HG03575 (cell line): Measurements from ENCODE around the gene NDOR1.
"Not testable (repeated sequence)": the region's sequence is repeated elsewhere in the genome, so short reads cannot be mapped to it uniquely, and the experiment has no call there.

Experiments
- ATAC-seq: cut with Tn5 transposase; IDR thresholded peaks from one replicate; pipeline ENCODE4 v1.9.1; 2021; ENCODE audit not compliant: unreplicated experiment, insufficient number of reproducible peaks, low FRiP score; ENCODE audit errors: extremely low read depth

Gene NDOR1

GRCh38 chr9:137250329-137251193, 45.1 kb downstream of the NDOR1 start:
- no peak for ATAC-seq

DNA sequence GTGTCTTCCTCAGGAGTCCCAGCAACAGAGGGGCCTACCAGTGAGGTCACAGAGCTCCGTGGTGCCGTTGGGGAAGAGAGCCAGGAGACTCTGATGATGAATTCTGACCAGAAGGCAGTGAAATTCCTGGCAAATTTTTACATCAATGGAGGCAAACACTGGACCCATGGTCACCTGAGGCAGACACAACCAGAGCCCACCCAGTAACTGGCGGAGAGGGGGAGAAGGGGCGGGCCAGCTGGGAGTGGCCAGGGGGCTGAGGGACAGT, 45.6 kb downstream of the NDOR1 start, which contains the start of gene STPG3:
TSS of gene STPG3 (plus strand) at position 93 of the 268 bp plus-strand sequence. CDS start at position 94, 1 bp downstream.
- no peak for ATAC-seq

DNA sequence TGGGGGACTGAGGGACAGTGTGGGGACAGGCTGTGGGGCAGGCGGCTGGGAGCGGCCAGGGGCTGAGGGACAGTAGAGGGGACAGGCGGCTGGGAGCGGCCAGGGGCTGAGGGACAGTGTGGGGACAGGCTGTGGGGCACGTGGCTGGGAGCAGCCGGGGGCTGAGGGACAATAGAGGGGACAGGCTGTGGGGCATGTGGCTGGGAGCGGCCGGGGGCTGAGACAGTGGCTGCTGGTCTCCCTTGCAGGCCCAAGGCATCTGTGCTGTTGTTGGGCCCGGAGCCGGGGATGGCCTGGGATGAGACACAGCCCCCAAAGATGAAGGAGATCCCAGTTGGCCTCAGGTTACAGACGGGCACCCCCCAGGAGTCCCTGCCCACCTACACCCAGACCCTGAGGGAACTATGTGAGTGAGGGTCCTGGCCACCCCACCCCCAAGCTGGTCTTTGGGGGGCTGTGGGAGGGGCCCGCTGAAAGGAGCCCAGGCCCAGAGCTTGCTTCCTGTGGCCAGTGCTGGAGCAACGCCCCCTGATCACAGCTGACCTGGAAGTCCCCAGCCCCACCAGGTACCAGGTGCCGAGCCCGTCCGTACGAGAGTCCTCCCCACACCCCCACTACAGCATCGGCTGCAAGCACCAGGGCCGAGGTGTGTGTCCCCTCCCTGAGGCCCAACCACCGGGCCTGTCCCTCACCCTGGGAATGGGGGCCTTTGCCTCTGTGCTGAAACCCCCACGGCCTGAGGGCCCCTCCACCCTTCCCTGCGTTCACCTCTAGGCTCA, 46.2 kb downstream of the NDOR1 start:
- no peak for ATAC-seq

GRCh38 chr9:137252555-137253506, 47.3 kb downstream of the NDOR1 start:
- ATAC-seq, result no peak

- no peak for ATAC-seq
These were observed 48.5 kb downstream of the NDOR1 start for GRCh38 chr9:137253717-137254623.

GRCh38 chr9:137254624-137255447, 49.3 kb downstream of the NDOR1 start, which contains the start of gene NELFB:
NELFB (plus strand) TSS chr9:137255327.
- ATAC-seq, result no peak

DNA sequence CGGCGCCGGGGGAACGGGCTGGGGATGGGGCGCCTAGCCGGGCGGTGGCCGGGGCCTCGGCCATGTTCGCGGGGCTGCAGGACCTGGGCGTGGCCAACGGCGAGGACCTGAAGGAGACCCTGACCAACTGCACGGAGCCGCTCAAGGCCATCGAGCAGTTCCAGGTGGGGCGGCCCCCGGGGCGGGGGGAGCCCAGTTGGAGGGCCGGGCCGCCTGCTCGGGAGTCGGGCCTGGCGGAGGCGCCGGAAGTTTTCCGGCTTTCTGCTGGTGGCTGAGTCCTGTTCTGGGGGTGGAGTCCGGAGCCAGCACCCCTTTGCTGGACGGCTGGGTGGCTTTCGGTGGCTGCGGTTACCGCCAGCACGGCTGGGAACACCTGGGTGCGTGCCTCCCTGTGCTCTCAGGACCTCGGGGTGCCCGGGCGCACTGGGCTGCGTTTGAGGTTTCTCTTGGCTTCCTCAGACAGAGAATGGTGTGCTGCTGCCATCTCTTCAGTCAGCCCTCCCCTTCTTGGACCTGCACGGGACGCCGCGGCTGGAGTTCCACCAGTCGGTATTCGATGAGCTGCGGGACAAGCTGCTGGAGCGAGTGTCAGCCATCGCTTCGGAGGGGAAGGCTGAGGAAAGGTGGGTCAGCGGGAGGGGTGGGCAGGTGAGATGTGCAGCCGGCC, 50.1 kb downstream of the NDOR1 start:
- no peak for ATAC-seq

DNA sequence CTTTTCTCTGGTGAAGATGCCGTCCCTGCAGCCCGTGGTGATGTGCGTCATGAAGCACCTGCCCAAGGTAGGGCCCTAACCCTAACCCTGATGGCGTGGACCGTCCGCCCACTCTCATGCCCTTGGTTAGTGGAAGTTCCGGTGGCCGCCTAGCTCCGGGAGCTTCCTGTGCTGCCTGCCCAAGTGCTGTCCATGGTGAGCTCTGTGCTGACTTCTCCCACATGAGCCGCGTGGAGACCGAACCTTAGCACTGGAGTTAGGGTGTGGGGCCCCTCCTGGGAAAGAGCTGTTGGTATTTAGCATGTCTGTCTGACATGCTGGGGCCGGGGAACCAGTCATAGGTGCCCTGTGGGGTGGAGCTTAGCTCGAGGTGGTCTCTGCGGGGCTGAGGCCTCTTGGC, 50.9 kb downstream of the NDOR1 start:
- no peak for ATAC-seq

DNA sequence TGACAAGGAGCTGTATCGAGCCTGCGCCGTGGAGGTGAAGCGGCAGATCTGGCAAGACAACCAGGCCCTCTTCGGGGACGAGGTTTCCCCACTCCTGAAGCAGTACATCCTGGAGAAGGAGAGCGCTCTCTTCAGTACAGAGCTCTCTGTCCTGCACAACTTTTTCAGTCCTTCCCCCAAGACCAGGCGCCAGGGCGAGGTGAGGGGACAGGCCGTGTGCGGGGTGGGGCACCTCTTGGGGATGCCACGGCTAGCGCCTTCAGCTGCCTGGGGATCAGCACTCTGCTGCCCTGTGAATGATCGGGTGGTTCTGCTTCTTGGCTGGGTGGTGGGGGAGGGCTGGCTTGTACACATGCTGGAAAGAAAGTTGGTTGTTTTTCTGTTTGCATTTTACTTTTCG, 51.4 kb downstream of the NDOR1 start:
- no peak for ATAC-seq

GRCh38 chr9:137262173-137262908, 56.8 kb downstream of the NDOR1 start:
- not testable (repeated sequence) for ATAC-seq

DNA sequence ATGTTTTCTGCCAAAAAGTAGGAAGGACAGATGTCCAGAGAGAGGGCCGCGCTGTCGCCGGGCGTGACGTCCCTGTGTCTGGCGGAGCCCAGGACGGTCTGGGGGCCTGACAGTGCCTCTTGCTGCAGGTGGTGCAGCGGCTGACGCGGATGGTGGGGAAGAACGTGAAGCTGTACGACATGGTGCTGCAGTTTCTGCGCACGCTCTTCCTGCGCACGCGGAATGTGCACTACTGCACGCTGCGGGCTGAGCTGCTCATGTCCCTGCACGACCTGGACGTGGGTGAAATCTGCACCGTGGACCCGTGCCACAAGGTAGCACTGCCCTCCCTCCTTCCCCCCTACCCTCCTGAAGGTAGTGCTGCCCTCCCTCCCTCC, 57.4 kb downstream of the NDOR1 start:
- no peak for ATAC-seq

GRCh38 chr9:137263506-137263905, 58.0 kb downstream of the NDOR1 start:
- ATAC-seq, result no peak

- no peak for ATAC-seq
These were observed 58.6 kb downstream of the NDOR1 start for GRCh38 chr9:137264067-137264466.

DNA sequence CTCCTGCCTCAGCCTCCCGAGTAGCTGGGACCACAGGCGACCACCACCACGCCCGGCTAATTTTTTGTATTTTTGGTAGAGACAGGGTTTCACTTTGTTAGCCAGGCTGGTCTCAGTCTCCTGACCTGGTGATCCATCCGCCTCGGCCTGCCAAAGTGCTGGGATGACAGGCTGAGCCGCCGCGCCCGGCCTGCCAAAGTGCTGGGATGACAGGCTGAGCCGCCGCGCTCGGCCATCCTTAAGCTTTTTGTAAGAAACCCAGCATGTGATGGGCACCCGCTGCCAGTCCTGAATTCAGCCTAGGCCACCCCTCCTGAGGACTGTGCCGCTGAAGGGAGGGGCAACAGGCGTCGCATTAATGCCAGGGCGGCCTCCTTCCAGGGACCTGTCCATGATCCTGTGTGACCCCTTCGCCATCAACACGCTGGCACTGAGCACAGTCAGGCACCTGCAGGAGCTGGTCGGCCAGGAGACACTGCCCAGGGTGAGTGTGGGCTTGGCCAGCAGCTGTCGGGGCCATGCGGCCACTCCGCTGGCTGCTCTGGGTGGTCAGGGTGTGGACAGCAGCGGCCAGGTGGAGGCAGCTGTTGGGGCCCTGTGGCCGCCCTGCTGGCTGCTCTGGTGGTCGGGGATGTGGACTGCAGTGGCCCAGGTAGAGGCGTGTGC, 60.1 kb downstream of the NDOR1 start:
- ATAC-seq, result no peak

GRCh38 chr9:137266162-137266527, 60.6 kb downstream of the NDOR1 start:
- ATAC-seq, result no peak
